GM19193 (cell line): ENCODE data around the gene FAM3C.

Experiments used
- POLR2A ChIP-seq: IDR thresholded peaks from 4 replicates; pipeline ENCODE4 v1.6.1; 2011; ENCODE audit not compliant: insufficient read depth, insufficient read length; ENCODE audit errors: extremely low read depth

The FAM3C gene

GRCh38 chr7:121395961-121396757, at the start of gene FAM3C:
FAM3C (minus strand) TSS chr7:121396308; CDS start chr7:121382969, 13,339 bp downstream.
- peak; percentile 80 for TF ChIP-seq POLR2A

GRCh38 chr7:121442845-121443244, 46.7 kb upstream of the FAM3C start:
- no peak for TF ChIP-seq POLR2A

- no peak for TF ChIP-seq POLR2A
Measured at GRCh38 chr7:121440857-121441503, 44.9 kb upstream of the FAM3C start.

- TF ChIP-seq POLR2A = no peak
Measured at GRCh38 chr7:121437470-121437869, 41.4 kb upstream of the FAM3C start.

GRCh38 chr7:121436688-121437087, 40.6 kb upstream of the FAM3C start:
- TF ChIP-seq POLR2A = no peak

- TF ChIP-seq POLR2A = no peak
Measured at GRCh38 chr7:121436136-121436535, 40.0 kb upstream of the FAM3C start.

GRCh38 chr7:121433775-121434174, 37.7 kb upstream of the FAM3C start:
- TF ChIP-seq POLR2A = no peak

- TF ChIP-seq POLR2A = no peak
Measured at GRCh38 chr7:121431996-121432395, 35.9 kb upstream of the FAM3C start.

- no peak for TF ChIP-seq POLR2A
Measured at GRCh38 chr7:121431389-121431995, 35.4 kb upstream of the FAM3C start.

- TF ChIP-seq POLR2A = no peak
Measured at GRCh38 chr7:121430558-121430957, 34.5 kb upstream of the FAM3C start.

- TF ChIP-seq POLR2A = no peak
Measured at GRCh38 chr7:121429798-121430197, 33.7 kb upstream of the FAM3C start.

GRCh38 chr7:121428855-121429489, 32.9 kb upstream of the FAM3C start:
- no peak for TF ChIP-seq POLR2A

GRCh38 chr7:121420976-121421375, 24.9 kb upstream of the FAM3C start:
- TF ChIP-seq POLR2A = no peak

- no peak for TF ChIP-seq POLR2A
Measured at GRCh38 chr7:121419201-121420148, 23.4 kb upstream of the FAM3C start.
